Activated naive CD4-positive, alpha-beta T cell treated with anti-CD3 and anti-CD28 coated beads, Interleukin-2, amount 50 U/mL, for 24 hours (primary cell): ENCODE results near the gene KCNC1.

Experiments
- H3K27ac Mint-ChIP-seq: one replicate; pipeline ENCODE4 v1.8.0; 2021; ENCODE audit warnings: mild to moderate bottlenecking, mixed read lengths
- H3K27me3 Mint-ChIP-seq: one replicate; pipeline ENCODE4 v1.8.0; 2021; ENCODE audit warnings: mixed read lengths
- H3K36me3 Mint-ChIP-seq: one replicate; pipeline ENCODE4 v1.8.0; 2021; ENCODE audit warnings: mixed read lengths
- H3K4me1 Mint-ChIP-seq: one replicate; pipeline ENCODE4 v1.8.0; 2021; ENCODE audit warnings: mixed read lengths
- H3K4me3 Mint-ChIP-seq: one replicate; pipeline ENCODE4 v1.8.0; 2021; ENCODE audit warnings: mild to moderate bottlenecking, mixed read lengths
- H3K9me3 Mint-ChIP-seq: one replicate; pipeline ENCODE4 v1.8.0; 2021; ENCODE audit warnings: mixed read lengths

The KCNC1 gene

DNA sequence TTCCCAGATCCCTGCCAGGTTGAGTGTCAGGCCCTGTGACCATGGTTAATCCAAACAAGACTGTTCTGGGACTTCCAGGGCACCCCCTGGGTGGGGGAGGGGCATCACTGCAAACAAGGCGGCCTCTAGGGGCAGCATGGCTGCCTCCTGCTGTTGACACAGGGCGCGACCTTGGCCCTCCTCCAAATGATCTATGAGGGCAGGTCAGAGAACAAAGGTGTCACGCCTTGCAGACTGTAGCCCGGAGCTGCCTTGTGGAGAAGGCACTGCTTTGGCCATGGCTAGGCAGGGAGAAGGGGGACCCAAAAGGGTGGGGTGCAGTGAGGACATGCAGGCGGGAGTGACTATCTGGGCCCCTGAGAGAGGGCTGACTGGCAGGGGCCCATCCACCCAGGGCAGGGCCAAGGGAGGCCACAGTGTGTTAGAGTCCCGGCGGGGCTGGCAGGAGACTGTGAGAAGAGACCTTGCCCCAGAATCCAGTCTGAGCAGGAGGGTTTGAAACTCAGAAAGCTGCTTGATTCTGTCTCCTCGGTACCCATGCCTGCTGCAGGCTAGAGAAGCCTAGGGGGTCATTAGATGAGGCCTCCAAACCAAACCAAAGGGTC, 35.6 kb downstream of the KCNC1 start:
- no peaks in the 10 kb centered on the region for H3K27me3 Mint-ChIP-seq
- no peaks in the 10 kb centered on the region for H3K36me3 Mint-ChIP-seq
- H3K4me3 Mint-ChIP-seq = no peak overlapping the region
- no peaks in the 10 kb centered on the region for H3K9me3 Mint-ChIP-seq
- H3K4me1 Mint-ChIP-seq = no peaks in the 10 kb centered on the region
- no peak overlapping the region for H3K27ac Mint-ChIP-seq

DNA sequence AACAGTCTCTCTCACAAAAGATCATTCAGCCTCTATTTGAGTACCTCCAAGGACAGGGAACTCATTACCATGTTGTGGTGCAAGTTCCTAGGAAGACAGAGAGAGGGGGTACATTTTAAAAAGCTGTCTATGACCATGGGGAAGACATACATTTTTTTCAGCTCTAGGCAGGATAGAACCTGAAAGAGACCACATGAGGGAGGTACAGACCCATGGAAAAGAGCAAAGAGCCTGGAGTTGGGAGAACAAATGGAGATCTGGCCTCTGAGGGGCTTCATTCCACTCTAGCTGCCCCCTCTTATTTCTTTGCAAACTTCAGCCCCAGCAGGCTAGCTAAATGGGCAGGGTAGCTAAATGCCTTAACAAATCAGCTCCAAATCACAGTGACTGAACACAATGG, 36.3 kb downstream of the KCNC1 start:
- H3K27ac Mint-ChIP-seq = no peak overlapping the region
- no peaks in the 10 kb centered on the region for H3K4me1 Mint-ChIP-seq
- H3K36me3 Mint-ChIP-seq = no peaks in the 10 kb centered on the region
- H3K27me3 Mint-ChIP-seq = no peaks in the 10 kb centered on the region
- H3K9me3 Mint-ChIP-seq = no peaks in the 10 kb centered on the region
- no peak overlapping the region for H3K4me3 Mint-ChIP-seq

DNA sequence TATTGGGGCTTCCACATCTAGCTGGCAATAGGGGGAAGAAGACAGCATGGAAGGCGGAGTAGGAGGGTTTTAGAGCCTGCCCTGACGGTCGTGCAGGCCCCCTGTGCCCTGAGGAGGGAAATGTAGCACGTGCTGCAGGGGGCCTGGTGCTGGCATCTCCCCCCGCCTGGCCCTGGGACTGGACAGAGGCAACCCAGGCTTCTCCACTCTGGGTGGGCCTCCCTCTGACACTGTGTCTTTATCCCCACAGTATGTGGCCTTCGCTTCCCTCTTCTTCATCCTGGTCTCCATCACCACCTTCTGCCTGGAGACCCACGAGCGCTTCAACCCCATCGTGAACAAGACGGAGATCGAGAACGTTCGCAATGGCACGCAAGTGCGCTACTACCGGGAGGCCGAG, 36.8 kb downstream of the KCNC1 start:
- Mint-ChIP-seq H3K4me1 (no peaks in the 10 kb centered on the region), H3K9me3 (no peaks in the 10 kb centered on the region), H3K36me3 (no peaks in the 10 kb centered on the region), H3K27ac (no peak overlapping the region), H3K27me3 (no peaks in the 10 kb centered on the region), H3K4me3 (no peak overlapping the region)

DNA sequence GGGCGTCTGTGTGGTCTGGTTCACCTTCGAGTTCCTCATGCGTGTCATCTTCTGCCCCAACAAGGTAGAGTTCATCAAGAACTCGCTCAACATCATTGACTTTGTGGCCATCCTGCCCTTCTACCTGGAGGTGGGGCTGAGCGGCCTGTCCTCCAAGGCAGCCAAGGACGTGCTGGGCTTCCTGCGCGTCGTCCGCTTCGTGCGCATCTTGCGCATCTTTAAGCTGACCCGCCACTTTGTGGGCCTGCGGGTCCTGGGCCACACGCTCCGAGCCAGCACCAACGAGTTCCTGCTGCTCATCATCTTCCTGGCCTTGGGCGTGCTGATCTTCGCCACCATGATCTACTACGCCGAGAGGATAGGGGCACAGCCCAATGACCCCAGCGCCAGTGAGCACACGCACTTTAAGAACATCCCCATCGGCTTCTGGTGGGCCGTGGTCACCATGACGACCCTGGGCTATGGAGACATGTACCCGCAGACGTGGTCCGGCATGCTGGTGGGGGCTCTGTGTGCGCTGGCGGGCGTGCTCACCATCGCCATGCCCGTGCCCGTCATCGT, 37.3 kb downstream of the KCNC1 start:
- H3K27ac Mint-ChIP-seq = no peak overlapping the region
- H3K4me3 Mint-ChIP-seq = no peak overlapping the region
- H3K9me3 Mint-ChIP-seq = no peaks in the 10 kb centered on the region
- no peaks in the 10 kb centered on the region for H3K36me3 Mint-ChIP-seq
- no peaks in the 10 kb centered on the region for H3K4me1 Mint-ChIP-seq
- no peaks in the 10 kb centered on the region for H3K27me3 Mint-ChIP-seq

DNA sequence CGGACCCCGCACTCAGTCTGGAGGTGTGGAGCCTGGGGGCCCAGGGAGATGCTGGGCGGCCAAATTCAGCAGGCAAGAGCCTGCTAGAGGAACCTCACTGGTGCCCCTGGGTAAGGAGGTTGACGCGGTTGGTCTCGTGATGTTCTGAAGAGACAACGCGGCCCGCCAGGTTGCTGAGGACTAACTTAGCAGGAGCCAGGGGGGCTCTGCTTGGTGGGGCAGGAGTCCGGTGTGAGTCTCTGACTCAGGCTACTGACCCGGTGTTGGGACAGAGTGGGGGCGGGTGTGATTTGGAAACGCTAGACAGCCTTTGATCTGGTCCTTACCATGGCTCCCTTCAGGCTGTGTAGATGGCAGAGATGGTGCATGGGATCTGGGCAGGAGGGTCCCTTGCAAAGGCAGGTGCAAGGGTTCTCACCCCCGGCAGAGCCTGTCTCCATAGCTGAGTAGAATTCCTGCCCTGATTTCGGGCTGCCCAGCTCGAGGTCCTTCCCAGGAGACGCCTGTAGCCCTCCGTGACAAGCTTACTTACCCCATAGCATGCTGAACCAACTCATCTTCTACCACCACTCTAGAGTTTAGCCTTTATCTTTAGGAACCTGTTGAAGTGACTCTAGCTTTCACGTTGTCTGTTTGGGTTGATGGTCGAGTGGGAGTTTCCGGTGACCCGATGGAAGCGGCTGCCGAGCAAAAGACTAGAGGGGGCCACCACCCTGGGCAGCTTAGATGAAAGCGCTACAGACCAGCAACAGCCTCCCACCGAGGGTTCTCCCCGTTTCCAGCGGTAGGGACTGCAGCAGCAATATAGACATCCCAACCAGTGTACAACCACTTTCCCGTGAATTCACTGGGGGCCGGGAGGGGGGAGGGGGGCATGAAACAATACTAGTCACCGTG, 38.4 kb downstream of the KCNC1 start:
- H3K36me3 Mint-ChIP-seq = no peaks in the 10 kb centered on the region
- H3K27me3 Mint-ChIP-seq = no peaks in the 10 kb centered on the region
- H3K4me3 Mint-ChIP-seq = no peak overlapping the region
- no peaks in the 10 kb centered on the region for H3K9me3 Mint-ChIP-seq
- no peak overlapping the region for H3K27ac Mint-ChIP-seq
- H3K4me1 Mint-ChIP-seq = no peaks in the 10 kb centered on the region

DNA sequence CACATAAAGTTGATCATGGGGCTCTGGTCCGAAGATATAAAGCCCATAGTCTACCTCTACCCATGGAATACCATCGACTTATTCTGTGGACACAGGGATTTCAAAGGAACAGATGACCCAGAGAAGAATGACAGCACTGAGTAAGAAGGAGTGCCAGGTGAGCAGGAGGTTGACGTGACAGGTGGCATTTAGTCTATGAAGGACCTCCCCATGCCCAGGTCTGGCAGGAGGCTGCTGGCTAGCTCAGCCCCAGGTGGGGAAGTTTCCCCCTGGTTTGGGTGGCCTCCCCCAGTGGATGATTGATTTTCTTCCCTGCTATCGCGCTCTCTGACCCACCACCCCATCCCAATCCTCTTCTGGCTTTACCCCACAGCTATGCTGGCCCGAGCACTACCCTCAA, 39.1 kb downstream of the KCNC1 start:
- H3K9me3 Mint-ChIP-seq = no peaks in the 10 kb centered on the region
- no peaks in the 10 kb centered on the region for H3K36me3 Mint-ChIP-seq
- H3K27ac Mint-ChIP-seq = no peak overlapping the region
- H3K4me3 Mint-ChIP-seq = no peak overlapping the region
- no peaks in the 10 kb centered on the region for H3K27me3 Mint-ChIP-seq
- no peaks in the 10 kb centered on the region for H3K4me1 Mint-ChIP-seq

DNA sequence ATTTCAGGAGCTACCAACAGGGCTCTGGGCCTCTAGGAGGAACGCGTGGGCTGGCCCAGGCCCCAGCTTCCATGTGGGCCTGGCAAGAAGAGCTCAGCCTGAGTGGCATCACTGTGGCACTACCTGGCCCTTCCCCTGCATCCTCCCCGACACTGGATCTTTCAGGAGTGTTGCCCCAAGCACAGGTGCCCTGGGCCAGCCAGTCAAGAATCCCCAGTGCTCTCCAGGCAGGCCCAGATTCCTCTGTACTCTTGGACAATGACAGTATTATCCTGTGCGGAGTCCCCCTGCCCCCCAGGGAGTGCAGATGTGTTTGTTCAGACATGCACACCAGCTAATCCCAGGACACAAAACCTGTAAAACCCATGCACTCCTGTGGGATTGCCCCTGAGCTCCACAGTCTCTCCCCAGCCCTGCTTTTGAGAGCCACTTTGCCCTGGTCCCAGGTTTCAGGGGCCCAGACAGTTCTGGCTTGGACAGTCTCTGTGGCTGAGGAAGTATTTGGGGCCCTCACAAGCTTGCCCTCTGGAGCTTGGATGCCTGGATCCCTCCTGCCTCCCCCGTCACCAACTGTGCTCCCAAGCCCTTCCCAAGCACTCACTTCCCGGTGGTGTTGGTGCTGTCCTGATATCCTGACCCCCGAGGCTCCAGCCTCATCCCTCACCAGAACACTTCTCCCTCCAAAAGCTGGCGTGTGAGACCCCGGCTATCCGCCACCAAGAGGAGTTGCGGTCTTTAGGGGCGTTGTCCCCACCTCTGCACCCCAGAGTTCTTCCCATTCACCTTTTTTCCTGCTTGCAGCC, 39.9 kb downstream of the KCNC1 start:
- no peaks in the 10 kb centered on the region for H3K9me3 Mint-ChIP-seq

DNA sequence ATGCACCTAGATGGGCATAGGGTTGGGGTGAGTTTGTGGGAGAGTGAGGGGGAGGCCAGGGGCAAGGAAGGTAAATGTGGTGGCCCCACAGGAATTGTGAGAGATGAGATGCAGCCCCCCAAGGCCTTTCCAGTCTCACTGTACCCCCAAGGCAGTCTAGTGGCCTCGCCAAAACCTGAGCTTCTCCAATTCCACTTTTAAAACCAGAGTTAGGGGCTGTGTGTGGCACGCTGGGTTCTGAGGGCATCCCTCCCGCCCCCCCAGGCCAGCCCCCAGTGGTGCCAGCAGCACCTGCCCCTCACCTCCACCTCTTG, 40.4 kb downstream of the KCNC1 start:
- H3K4me3 Mint-ChIP-seq = no peak overlapping the region
- H3K9me3 Mint-ChIP-seq = no peaks in the 10 kb centered on the region
- no peaks in the 10 kb centered on the region for H3K4me1 Mint-ChIP-seq
- H3K27me3 Mint-ChIP-seq = no peaks in the 10 kb centered on the region
- no peak overlapping the region for H3K27ac Mint-ChIP-seq
- no peaks in the 10 kb centered on the region for H3K36me3 Mint-ChIP-seq

More for the DNA sequence above, 39.9 kb downstream of the KCNC1 start:
- no peaks in the 10 kb centered on the region for H3K36me3 Mint-ChIP-seq
- no peak overlapping the region for H3K4me3 Mint-ChIP-seq
- no peaks in the 10 kb centered on the region for H3K4me1 Mint-ChIP-seq
- H3K27me3 Mint-ChIP-seq = no peaks in the 10 kb centered on the region
- H3K27ac Mint-ChIP-seq = no peak overlapping the region

DNA sequence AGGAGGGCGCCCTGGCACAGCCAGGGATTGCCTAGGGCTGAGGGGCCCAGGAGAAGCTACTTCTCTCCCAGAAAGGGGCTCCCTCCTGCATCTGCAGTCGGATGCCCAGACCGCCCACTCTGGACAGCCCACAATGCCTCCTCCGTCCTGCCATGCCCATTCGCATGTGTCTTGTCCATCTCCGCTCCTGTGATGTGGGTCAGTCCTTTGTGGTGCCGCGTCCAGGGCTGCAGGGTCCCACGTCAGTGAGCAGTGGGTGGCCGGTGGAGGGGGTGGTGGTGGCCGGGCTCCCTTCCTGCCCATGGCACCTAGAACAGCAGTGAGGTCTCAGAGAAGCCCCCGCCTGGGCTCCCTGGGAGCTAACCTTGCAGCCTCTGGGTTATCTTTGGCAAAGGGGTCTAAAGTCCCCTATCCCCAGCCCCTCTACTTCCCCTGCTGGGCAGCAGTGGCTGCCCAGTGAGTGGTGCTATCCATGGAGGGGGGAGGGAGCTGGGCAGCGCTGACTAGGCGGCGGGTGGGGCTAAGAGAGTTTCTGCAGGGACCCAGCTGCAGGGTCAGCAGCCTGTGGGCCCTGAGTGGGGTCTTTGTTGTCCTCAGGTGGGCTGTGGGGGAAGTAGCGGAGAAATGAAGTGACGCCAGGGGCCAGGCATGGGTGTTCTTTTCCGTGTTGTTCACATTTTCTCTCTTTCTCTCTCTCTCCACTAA, 41.1 kb downstream of the KCNC1 start:
- Mint-ChIP-seq H3K36me3 (no peaks in the 10 kb centered on the region), H3K4me1 (no peaks in the 10 kb centered on the region), H3K4me3 (no peak overlapping the region), H3K9me3 (no peaks in the 10 kb centered on the region), H3K27ac (no peak overlapping the region), H3K27me3 (no peaks in the 10 kb centered on the region)

DNA sequence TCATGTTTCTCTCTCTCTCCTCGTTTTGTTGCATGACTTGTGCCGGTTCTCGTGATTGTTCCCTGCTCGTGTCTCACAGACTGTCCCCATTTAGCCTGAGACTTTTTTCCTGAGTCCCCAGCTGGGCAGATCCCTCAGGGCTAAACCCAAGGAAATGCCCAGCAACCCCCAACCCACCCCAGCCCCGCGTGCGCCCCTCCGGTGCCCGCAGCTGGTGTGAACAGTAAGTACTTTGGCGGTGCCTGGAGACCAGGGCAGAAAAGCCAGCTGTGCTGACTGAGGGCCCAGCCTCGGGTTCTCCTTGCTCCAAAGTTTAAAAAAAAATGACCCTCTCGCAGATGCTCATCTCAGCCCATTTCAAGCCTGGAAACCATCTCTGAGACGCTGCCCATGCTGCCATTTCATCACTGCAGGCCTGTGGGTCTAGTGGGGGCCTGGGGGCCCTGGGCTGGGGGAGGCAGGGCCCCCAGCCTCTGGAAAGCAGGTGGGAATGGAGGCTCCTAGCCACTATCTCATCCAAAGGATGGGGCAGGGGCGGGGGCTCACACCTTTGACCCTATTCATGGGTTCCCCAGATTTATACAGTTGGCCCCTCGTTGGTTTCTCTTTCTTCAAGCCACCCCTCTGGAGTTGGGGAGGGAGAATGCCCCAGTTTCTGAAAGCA, 41.8 kb downstream of the KCNC1 start:
- Mint-ChIP-seq H3K27ac (no peak overlapping the region), H3K4me1 (no peaks in the 10 kb centered on the region), H3K36me3 (no peaks in the 10 kb centered on the region), H3K4me3 (no peak overlapping the region), H3K27me3 (no peaks in the 10 kb centered on the region), H3K9me3 (no peaks in the 10 kb centered on the region)

DNA sequence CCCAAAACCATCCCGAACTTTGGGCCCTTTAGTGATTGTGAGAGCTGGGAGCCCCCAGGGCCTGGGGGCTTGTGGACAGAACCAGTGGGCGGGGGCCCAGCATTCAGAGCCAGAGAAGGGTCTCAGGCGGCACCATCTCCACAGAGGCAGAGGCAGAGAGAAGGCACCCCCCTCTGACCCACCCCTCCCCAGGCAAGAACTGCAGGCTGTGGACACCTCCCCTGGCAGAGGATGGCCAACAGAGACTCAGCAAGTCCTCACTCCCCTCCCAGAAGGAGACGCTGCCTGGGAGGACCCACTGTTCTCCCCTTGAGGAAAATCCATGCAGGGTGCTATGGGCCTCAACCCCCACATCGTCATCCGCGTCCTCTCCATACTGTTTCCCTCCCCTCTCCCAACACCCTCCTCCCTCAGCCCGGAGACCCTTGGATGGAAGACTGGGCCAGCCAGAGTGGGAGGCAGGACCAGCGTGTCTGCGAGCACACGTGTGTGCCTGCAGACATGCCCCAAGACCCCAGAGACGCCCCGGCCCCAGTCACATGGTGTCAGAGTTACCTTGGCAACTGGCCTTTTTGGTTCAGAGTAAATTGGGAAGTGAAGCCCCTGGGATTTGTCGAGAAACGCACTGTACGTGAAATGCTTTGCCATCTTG, 42.6 kb downstream of the KCNC1 start:
- Mint-ChIP-seq H3K4me3 (no peak overlapping the region), H3K27ac (no peak overlapping the region), H3K4me1 (no peaks in the 10 kb centered on the region)

DNA sequence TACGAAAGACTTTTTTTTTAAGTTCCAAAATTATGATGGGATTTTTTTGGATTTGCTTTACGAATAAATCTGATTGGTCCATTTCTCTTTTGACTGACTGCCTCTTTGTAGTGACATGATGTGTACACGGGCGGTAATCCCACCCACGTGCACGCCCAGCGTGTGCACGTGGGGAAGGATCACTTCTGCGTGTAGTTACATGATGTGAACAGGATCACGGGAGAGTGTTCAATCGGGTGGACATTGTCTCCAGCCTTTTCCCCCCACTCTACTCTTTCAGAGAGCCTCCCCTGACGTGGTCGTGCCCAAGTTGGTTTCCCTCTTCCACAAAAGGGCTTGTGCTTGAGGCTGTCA, 43.1 kb downstream of the KCNC1 start:
- Mint-ChIP-seq H3K27me3 (no peaks in the 10 kb centered on the region), H3K36me3 (no peaks in the 10 kb centered on the region), H3K4me1 (no peaks in the 10 kb centered on the region), H3K27ac (no peak overlapping the region), H3K9me3 (no peaks in the 10 kb centered on the region), H3K4me3 (no peak overlapping the region)

More for the DNA sequence above, 42.6 kb downstream of the KCNC1 start:
- no peaks in the 10 kb centered on the region for H3K27me3 Mint-ChIP-seq
- no peaks in the 10 kb centered on the region for H3K36me3 Mint-ChIP-seq
- H3K9me3 Mint-ChIP-seq = no peaks in the 10 kb centered on the region

DNA sequence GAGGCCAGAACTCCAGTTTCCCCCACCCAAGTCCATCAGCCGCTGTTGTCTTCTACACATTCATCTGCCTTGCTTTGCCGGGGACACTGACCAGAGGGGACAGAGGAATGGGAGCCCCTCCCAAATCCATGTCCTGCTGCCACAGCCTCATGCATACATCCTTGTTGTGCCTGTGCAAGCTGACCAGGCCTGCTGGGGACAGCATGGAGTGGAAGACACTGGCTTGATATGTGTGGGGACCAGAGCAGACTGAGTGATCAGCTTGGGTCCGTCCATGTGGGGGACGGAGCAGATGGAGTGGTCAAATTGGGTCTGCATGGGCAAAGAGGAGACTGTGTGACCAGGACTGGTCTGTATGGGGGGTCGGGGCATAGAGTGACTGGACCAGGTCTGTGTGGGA, 43.8 kb downstream of the KCNC1 start:
- no peaks in the 10 kb centered on the region for H3K9me3 Mint-ChIP-seq
- H3K27ac Mint-ChIP-seq = no peak overlapping the region
- H3K36me3 Mint-ChIP-seq = no peaks in the 10 kb centered on the region
- H3K4me1 Mint-ChIP-seq = no peaks in the 10 kb centered on the region
- H3K4me3 Mint-ChIP-seq = no peak overlapping the region
- no peaks in the 10 kb centered on the region for H3K27me3 Mint-ChIP-seq

DNA sequence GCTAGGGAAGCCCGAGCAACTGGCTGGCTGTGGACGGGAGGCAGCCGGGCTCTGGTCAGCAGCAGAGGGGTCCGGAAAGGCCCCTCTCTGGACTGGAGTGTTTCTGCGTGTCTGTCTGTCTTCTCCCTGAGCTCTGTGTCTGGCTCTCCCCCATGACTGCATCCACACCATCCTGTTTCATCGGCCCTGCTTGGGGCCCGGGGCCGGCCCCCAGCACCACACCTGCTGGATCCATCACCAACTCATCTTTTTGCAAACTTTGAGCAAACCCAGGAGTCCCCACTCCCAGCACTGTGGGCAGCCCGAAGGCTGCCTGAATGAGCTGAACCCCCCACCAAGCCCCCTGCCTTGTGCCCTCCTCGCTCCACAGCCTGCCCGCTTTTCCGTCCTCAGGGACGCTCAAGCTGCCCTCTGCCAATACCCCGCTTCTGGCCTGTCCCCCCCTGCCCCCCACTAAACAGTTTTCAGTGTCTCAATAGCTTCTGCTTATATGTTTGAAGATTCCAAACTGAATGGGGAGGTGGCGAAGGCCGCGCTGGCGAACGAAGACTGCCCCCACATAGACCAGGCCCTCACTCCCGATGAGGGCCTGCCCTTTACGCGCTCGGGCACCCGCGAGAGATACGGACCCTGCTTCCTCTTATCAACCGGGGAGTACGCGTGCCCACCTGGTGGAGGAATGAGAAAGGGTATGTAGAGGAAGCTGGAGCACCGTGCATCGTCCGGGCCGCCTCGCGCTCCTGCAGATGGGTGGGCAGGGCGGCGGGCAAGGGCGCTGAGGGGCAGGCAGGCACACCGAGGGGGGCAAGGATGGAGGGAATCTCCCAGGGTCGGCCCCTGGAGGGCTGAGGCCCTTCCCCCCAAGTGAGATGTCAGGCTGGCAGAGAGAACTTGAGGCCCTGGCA, 44.6 kb downstream of the KCNC1 start:
- no peak overlapping the region for H3K4me3 Mint-ChIP-seq
- H3K36me3 Mint-ChIP-seq = no peaks in the 10 kb centered on the region
- no peak overlapping the region for H3K27ac Mint-ChIP-seq
- no peaks in the 10 kb centered on the region for H3K27me3 Mint-ChIP-seq
- no peaks in the 10 kb centered on the region for H3K9me3 Mint-ChIP-seq
- no peaks in the 10 kb centered on the region for H3K4me1 Mint-ChIP-seq
